VCaP (cell line): ENCODE results near the gene GGA3.

Experiments
- H3K27ac ChIP-seq: fragments of 450-650 bp; 2 replicates; pipeline ENCODE4 v1.5.1; 2017
- CTCF ChIP-seq: fragments of 450-650 bp; conservative IDR thresholded peaks from 2 replicates; pipeline ENCODE4 v1.5.1; 2017; ENCODE audit warnings: mild to moderate bottlenecking, moderate library complexity

Gene GGA3

GRCh38 chr17:75270966-75271232 is 9.5 kb upstream of the GGA3 start, which contains the start of gene MIF4GD:
Gene MIF4GD (minus strand): TSS chr17:75271231. CDS start chr17:75270195, 1,036 bp downstream.
- TF ChIP-seq CTCF: no peak
- H3K27ac ChIP-seq: peak within 1 kb of the TSS; percentile 94

GRCh38 chr17:75270218-75270965 is 9.0 kb upstream of the GGA3 start:
- no peak for TF ChIP-seq CTCF
- peak overlapping the region; percentile 94 for H3K27ac ChIP-seq

GRCh38 chr17:75269844-75270217 is 8.4 kb upstream of the GGA3 start:
- TF ChIP-seq CTCF: no peak
- peak overlapping the region; percentile 94 for H3K27ac ChIP-seq

GRCh38 chr17:75267411-75268232 is 6.2 kb upstream of the GGA3 start:
- H3K27ac ChIP-seq: no peak overlapping the region
- no peak for TF ChIP-seq CTCF

GRCh38 chr17:75267153-75267410 is 5.7 kb upstream of the GGA3 start:
- TF ChIP-seq CTCF: no peak
- no peak overlapping the region for H3K27ac ChIP-seq

- no peak for TF ChIP-seq CTCF
- no peak overlapping the region for H3K27ac ChIP-seq
Observed at GRCh38 chr17:75266316-75267152, 5.1 kb upstream of the GGA3 start.

GRCh38 chr17:75265614-75266315 is 4.4 kb upstream of the GGA3 start:
- H3K27ac ChIP-seq: no peak overlapping the region
- no peak for TF ChIP-seq CTCF
